Neural progenitor cell (in vitro differentiated cells): ENCODE results near the gene SPAG9. TPM values are rescaled to one million over a fixed set of nuclear protein-coding genes. Genes with fewer than 3 reads are reported as not detected.
A peak's percentile ranks its signal among the peaks of the same experiment; 100 is the strongest.

Experiments
- DNase-seq: peaks from one replicate; pipeline ENCODE4 v3.0.0-alpha.2; 2016; ENCODE audit warnings: low spot score
- H2AFZ ChIP-seq: fragments of 200-600 bp; sonication (generic); replicated peaks from 2 replicates; pipeline ENCODE4 v1.6.1; 2016; ENCODE audit warnings: antibody characterized with exemption
- H3F3A ChIP-seq: fragments of 200-600 bp; sonication (generic); 2 replicates; pipeline ENCODE4 v1.6.1; 2016; ENCODE audit warnings: antibody characterized with exemption, low read depth
- H3K27ac ChIP-seq: fragments of 200-600 bp; sonication (generic); 2 replicates; pipeline ENCODE4 v1.5.1; 2016; ENCODE audit warnings: mild to moderate bottlenecking
- H3K27me3 ChIP-seq: fragments of 200-600 bp; sonication (generic); 2 replicates; pipeline ENCODE4 v1.6.1; 2016; ENCODE audit warnings: mild to moderate bottlenecking, moderate library complexity
- H3K36me3 ChIP-seq: fragments of 200-600 bp; sonication (generic); 2 replicates; pipeline ENCODE4 v1.5.1; 2016
- H3K4me1 ChIP-seq: fragments of 200-600 bp; sonication (generic); 2 replicates; pipeline ENCODE4 v1.6.1; 2016; ENCODE audit warnings: mixed run types
- H3K4me2 ChIP-seq: fragments of 200-600 bp; sonication (generic); 2 replicates; pipeline ENCODE4 v1.6.1; 2016
- H3K4me3 ChIP-seq: fragments of 200-600 bp; sonication (generic); 2 replicates; pipeline ENCODE4 v1.5.1; 2016
- H3K79me2 ChIP-seq: fragments of 200-600 bp; sonication (generic); 2 replicates; pipeline ENCODE4 v1.6.1; 2016; ENCODE audit warnings: low read depth
- H3K9ac ChIP-seq: fragments of 200-600 bp; sonication (generic); 2 replicates; pipeline ENCODE4 v1.6.1; 2016
- H3K9me3 ChIP-seq: fragments of 200-600 bp; sonication (generic); 2 replicates; pipeline ENCODE4 v1.5.1; 2016; ENCODE audit warnings: low read depth
- H4K20me1 ChIP-seq: fragments of 200-600 bp; sonication (generic); 2 replicates; pipeline ENCODE4 v1.6.1; 2016; ENCODE audit warnings: low read depth
- H3K27ac Mint-ChIP-seq: 3 replicates; pipeline ENCODE4 v1.8.0; 2021; ENCODE audit warnings: mixed read lengths
- H3K27me3 Mint-ChIP-seq: 2 replicates; pipeline ENCODE4 v1.8.0; 2022; ENCODE audit warnings: low read depth, mild to moderate bottlenecking, inconsistent platforms, moderate library complexity, mixed read lengths; ENCODE audit not compliant: insufficient read depth
- H3K36me3 Mint-ChIP-seq: 3 replicates; pipeline ENCODE4 v1.8.0; 2021; ENCODE audit warnings: mixed read lengths
- H3K4me1 Mint-ChIP-seq: 3 replicates; pipeline ENCODE4 v1.8.0; 2021; ENCODE audit warnings: mixed read lengths
- H3K4me3 Mint-ChIP-seq: 3 replicates; pipeline ENCODE4 v1.8.0; 2021; ENCODE audit warnings: mild to moderate bottlenecking, moderate library complexity, mixed read lengths
- H3K9me3 Mint-ChIP-seq: 3 replicates; pipeline ENCODE4 v1.8.0; 2020; ENCODE audit warnings: mixed read lengths
- CTCF ChIP-seq: fragments of 200-600 bp; sonication (generic); IDR thresholded peaks from 2 replicates; pipeline ENCODE4 v1.5.1; 2017; ENCODE audit warnings: antibody characterized with exemption, mild to moderate bottlenecking
- EZH2 ChIP-seq: fragments of 200-600 bp; sonication (generic); IDR thresholded peaks from 2 replicates; pipeline ENCODE4 v1.6.1; 2017; ENCODE audit warnings: antibody characterized with exemption, mild to moderate bottlenecking, moderate library complexity
- EZH2phosphoT487 ChIP-seq: fragments of 200-600 bp; sonication (generic); IDR thresholded peaks from 2 replicates; pipeline ENCODE4 v1.6.1; 2017; ENCODE audit warnings: antibody characterized with exemption
- total RNA-seq: library from RNA; depleted of rRNA; stranded (reverse); fragments of >200 nt; gene quantifications from 2 replicates; pipeline ENCODE4 v1.2.3, GENCODE V29; 2015; ENCODE audit warnings: low replicate concordance

Gene SPAG9
- total RNA-seq, 1 donor from 2014 or later = 99.5 TPM

GRCh38 chr17:51161541-51161940 lies 40.9 kb upstream of the SPAG9 start:
- H3K27me3 Mint-ChIP-seq = peaks cover 4% of the 10 kb centered on the region
- H3K4me3 ChIP-seq = no peak overlapping the region
- DNase-seq = no peak
- H3K4me1 Mint-ChIP-seq = peaks cover 11% of the 10 kb centered on the region
- H3K4me3 Mint-ChIP-seq = no peak overlapping the region
- H3K9me3 ChIP-seq = no peaks in the 10 kb centered on the region
- H3K27ac Mint-ChIP-seq = no peak overlapping the region
- H3K4me2 ChIP-seq = no peak overlapping the region
- no peak overlapping the region for H3K9ac ChIP-seq
- no peaks in the 10 kb centered on the region for H3K9me3 Mint-ChIP-seq
- no peaks in the 10 kb centered on the region for H3K27me3 ChIP-seq
- no peak overlapping the region for H3K27ac ChIP-seq
- peaks cover 26% of the 10 kb centered on the region for H3K79me2 ChIP-seq
- no peaks in the 10 kb centered on the region for H3K4me1 ChIP-seq
- peaks cover 10% of the 10 kb centered on the region for H4K20me1 ChIP-seq
- H2AFZ ChIP-seq = no peak overlapping the region
- peaks cover 13% of the 10 kb centered on the region for H3K36me3 ChIP-seq
- no peak for TF ChIP-seq EZH2phosphoT487
- no peak for TF ChIP-seq EZH2
- no peak for TF ChIP-seq CTCF
- H3K36me3 Mint-ChIP-seq = peaks cover 30% of the 10 kb centered on the region
- peaks cover 15% of the 10 kb centered on the region for H3F3A ChIP-seq

DNA sequence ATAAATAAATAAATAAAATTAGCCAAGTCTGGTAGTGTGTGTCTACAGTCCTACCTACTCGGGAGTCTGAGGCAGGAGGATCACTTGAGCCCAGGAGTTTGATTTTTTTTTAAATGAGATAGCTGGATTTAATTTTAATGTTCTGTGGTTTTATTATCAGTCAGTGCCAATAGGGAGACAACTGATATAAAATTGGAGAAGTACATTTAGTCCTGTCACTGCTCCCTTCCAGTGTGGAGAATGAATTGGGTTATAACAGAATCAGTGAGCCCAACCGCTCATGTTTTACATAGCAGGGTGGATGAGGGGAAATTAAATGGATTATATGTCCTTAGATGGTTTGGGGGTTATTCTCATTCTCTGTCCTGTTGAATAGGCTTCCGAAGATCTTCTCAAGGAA lies 38.9 kb upstream of the SPAG9 start:
- TF ChIP-seq EZH2 = no peak
- no peak overlapping the region for H3K4me2 ChIP-seq
- Mint-ChIP-seq H3K9me3 (no peaks in the 10 kb centered on the region), H3K36me3 (peaks cover 33% of the 10 kb centered on the region), H3K27me3 (peaks cover 2% of the 10 kb centered on the region), H3K4me1 (peaks cover 4% of the 10 kb centered on the region), H3K4me3 (no peak overlapping the region), H3K27ac (no peak overlapping the region)
- no peak overlapping the region for H3K9ac ChIP-seq
- no peak overlapping the region for H3K27ac ChIP-seq
- no peak overlapping the region for H2AFZ ChIP-seq
- no peaks in the 10 kb centered on the region for H3K27me3 ChIP-seq
- H3K79me2 ChIP-seq = peaks cover 45% of the 10 kb centered on the region
- peaks cover 6% of the 10 kb centered on the region for H3K4me1 ChIP-seq
- no peaks in the 10 kb centered on the region for H4K20me1 ChIP-seq
- no peaks in the 10 kb centered on the region for H3K9me3 ChIP-seq
- H3F3A ChIP-seq = peaks cover under 1% of the 10 kb centered on the region
- peaks cover 13% of the 10 kb centered on the region for H3K36me3 ChIP-seq
- no peak for DNase-seq
- no peak overlapping the region for H3K4me3 ChIP-seq

- DNase-seq = no peak
- peaks cover 4% of the 10 kb centered on the region for H3K4me1 Mint-ChIP-seq
- no peaks in the 10 kb centered on the region for H3K9me3 Mint-ChIP-seq
- H3K27ac ChIP-seq = no peak overlapping the region
- peaks cover 12% of the 10 kb centered on the region for H3F3A ChIP-seq
- H3K9ac ChIP-seq = no peak overlapping the region
- H3K79me2 ChIP-seq = peaks cover 57% of the 10 kb centered on the region
- no peak overlapping the region for H3K4me3 ChIP-seq
- peaks cover 19% of the 10 kb centered on the region for H3K36me3 Mint-ChIP-seq
- peak overlapping the region; percentile 86 for H3K4me2 ChIP-seq
- no peak overlapping the region for H2AFZ ChIP-seq
- no peak for TF ChIP-seq CTCF
- no peak for TF ChIP-seq EZH2phosphoT487
- no peak for TF ChIP-seq EZH2
- no peaks in the 10 kb centered on the region for H3K27me3 ChIP-seq
- H3K9me3 ChIP-seq = no peaks in the 10 kb centered on the region
- H3K4me3 Mint-ChIP-seq = no peak overlapping the region
- peaks cover 2% of the 10 kb centered on the region for H3K27me3 Mint-ChIP-seq
- no peaks in the 10 kb centered on the region for H4K20me1 ChIP-seq
- H3K36me3 ChIP-seq = peaks cover 4% of the 10 kb centered on the region
- peaks cover 16% of the 10 kb centered on the region for H3K4me1 ChIP-seq
- no peak overlapping the region for H3K27ac Mint-ChIP-seq
These were observed 34.7 kb upstream of the SPAG9 start for GRCh38 chr17:51155416-51155815.

DNA sequence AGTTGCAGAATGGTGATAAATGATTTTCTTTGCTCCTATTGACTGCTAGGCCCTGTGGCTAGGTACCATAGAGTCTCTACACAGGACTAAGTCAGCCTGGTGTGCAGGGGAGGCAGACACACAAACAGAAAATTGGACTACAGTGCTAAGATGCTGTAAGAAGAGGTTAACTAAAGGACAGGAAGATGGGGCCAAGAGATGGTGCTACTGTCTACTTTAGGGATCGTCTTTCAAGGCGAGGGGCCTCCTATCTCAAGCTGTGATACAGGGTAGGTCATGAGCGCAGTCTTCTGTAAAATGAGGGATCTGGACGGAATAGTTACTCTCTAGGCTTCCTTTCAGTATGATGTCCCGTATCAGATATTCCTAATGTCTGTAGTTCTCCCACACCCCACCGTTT lies 33.5 kb upstream of the SPAG9 start:
- peaks cover 55% of the 10 kb centered on the region for H3K79me2 ChIP-seq
- no peaks in the 10 kb centered on the region for H3K9me3 Mint-ChIP-seq
- no peak overlapping the region for H3K27ac Mint-ChIP-seq
- H3K9me3 ChIP-seq = no peaks in the 10 kb centered on the region
- H3K4me3 Mint-ChIP-seq = no peak overlapping the region
- peak overlapping the region; percentile 75 for H3K9ac ChIP-seq
- H3K27me3 Mint-ChIP-seq = no peaks in the 10 kb centered on the region
- H3K4me3 ChIP-seq = peak overlapping the region; percentile 71
- peaks cover 16% of the 10 kb centered on the region for H3K4me1 ChIP-seq
- peaks cover 4% of the 10 kb centered on the region for H3K4me1 Mint-ChIP-seq
- peaks cover 12% of the 10 kb centered on the region for H3F3A ChIP-seq
- TF ChIP-seq EZH2 = no peak
- no peak for TF ChIP-seq EZH2phosphoT487
- TF ChIP-seq CTCF = no peak
- peak overlapping the region; percentile 86 for H3K4me2 ChIP-seq
- H3K36me3 Mint-ChIP-seq = peaks cover 12% of the 10 kb centered on the region
- H3K27me3 ChIP-seq = no peaks in the 10 kb centered on the region
- peak; percentile 15 for DNase-seq
- H3K27ac ChIP-seq = no peak overlapping the region
- H2AFZ ChIP-seq = peak overlapping the region; percentile 96
- H3K36me3 ChIP-seq = peaks cover 4% of the 10 kb centered on the region
- H4K20me1 ChIP-seq = no peaks in the 10 kb centered on the region
